GM08714 (cell line): ENCODE data around the gene OPN4.
"Not testable (repeated sequence)": the region's sequence is repeated elsewhere in the genome, so short reads cannot be mapped to it uniquely, and the experiment has no call there.

ENCODE experiments used
- H3K4me3 ChIP-seq: fragments of 200-500 bp; sonication (Bioruptor generic); 2 replicates; pipeline ENCODE4 v1.5.1; 2014; ENCODE audit warnings: mild to moderate bottlenecking, low read length, inconsistent platforms
- ZNF274 ChIP-seq: IDR thresholded peaks from 2 replicates; pipeline ENCODE4 v1.6.1; 2012; ENCODE audit warnings: mild to moderate bottlenecking, low read depth, low read length

The OPN4 gene

GRCh38 chr10:86654411-86655172, at the start of gene OPN4:
Gene OPN4, plus strand, starts transcription at chr10:86654547. Its CDS starts 237 bp downstream, at chr10:86654784.
- no peak for TF ChIP-seq ZNF274

GRCh38 chr10:86607674-86608073, 46.7 kb upstream of the OPN4 start:
- H3K4me3 ChIP-seq, result no peak overlapping the region
- TF ChIP-seq ZNF274, result no peak

More at GRCh38 chr10:86654411-86655172, at the start of gene OPN4:
- H3K4me3 ChIP-seq, result no peak within 1 kb of the TSS

GRCh38 chr10:86609920-86610319, 44.4 kb upstream of the OPN4 start:
- H3K4me3 ChIP-seq, result no peak overlapping the region
- no peak for TF ChIP-seq ZNF274

GRCh38 chr10:86611386-86611785, 43.0 kb upstream of the OPN4 start:
- H3K4me3 ChIP-seq, result no peak overlapping the region
- TF ChIP-seq ZNF274, result no peak

GRCh38 chr10:86613096-86613495, 41.3 kb upstream of the OPN4 start:
- no peak for TF ChIP-seq ZNF274
- H3K4me3 ChIP-seq, result no peak overlapping the region

GRCh38 chr10:86613905-86614304, 40.4 kb upstream of the OPN4 start:
- H3K4me3 ChIP-seq, result no peak overlapping the region
- no peak for TF ChIP-seq ZNF274

- H3K4me3 ChIP-seq, result no peak overlapping the region
- no peak for TF ChIP-seq ZNF274
Measured at GRCh38 chr10:86614853-86615252, 39.5 kb upstream of the OPN4 start.

- H3K4me3 ChIP-seq, result not testable (repeated sequence)
Measured at GRCh38 chr10:86617278-86617677, 37.1 kb upstream of the OPN4 start.

- no peak for TF ChIP-seq ZNF274
- no peak overlapping the region for H3K4me3 ChIP-seq
Measured at GRCh38 chr10:86628311-86628710, 26.0 kb upstream of the OPN4 start.

- H3K4me3 ChIP-seq, result no peak overlapping the region
- no peak for TF ChIP-seq ZNF274
Measured at GRCh38 chr10:86630079-86630478, 24.3 kb upstream of the OPN4 start.

- H3K4me3 ChIP-seq, result no peak overlapping the region
- TF ChIP-seq ZNF274, result no peak
Measured at GRCh38 chr10:86632009-86632800, 22.1 kb upstream of the OPN4 start.

- TF ChIP-seq ZNF274, result no peak
- no peak overlapping the region for H3K4me3 ChIP-seq
Measured at GRCh38 chr10:86632951-86633350, 21.4 kb upstream of the OPN4 start.

- no peak overlapping the region for H3K4me3 ChIP-seq
- no peak for TF ChIP-seq ZNF274
Measured at GRCh38 chr10:86635402-86635801, 18.9 kb upstream of the OPN4 start.

GRCh38 chr10:86636311-86636710, 18.0 kb upstream of the OPN4 start:
- no peak for TF ChIP-seq ZNF274
- H3K4me3 ChIP-seq, result no peak overlapping the region

- TF ChIP-seq ZNF274, result no peak
- no peak overlapping the region for H3K4me3 ChIP-seq
Measured at GRCh38 chr10:86642021-86642420, 12.3 kb upstream of the OPN4 start.
